Loucy (cell line): Measurements from ENCODE around the gene TCF7.

Source experiments
- H2AFZ ChIP-seq: fragments of 200-600 bp; sonication (generic); 2 replicates; pipeline ENCODE4 v1.6.0; 2016; ENCODE audit warnings: antibody characterized with exemption, mild to moderate bottlenecking, low read length, moderate library complexity
- H3F3A ChIP-seq: fragments of 200-600 bp; 2 replicates; pipeline ENCODE4 v1.6.0; 2016; ENCODE audit warnings: antibody characterized with exemption, low read depth, mild to moderate bottlenecking
- H3K27me3 ChIP-seq: fragments of 200-600 bp; sonication (generic); 2 replicates; pipeline ENCODE4 v1.6.1; 2014; ENCODE audit warnings: low read length, mild to moderate bottlenecking; ENCODE audit not compliant: insufficient read depth, poor library complexity, severe bottlenecking
- H3K36me3 ChIP-seq: fragments of 200-600 bp; sonication (generic); 2 replicates; pipeline ENCODE4 v1.6.1; 2016; ENCODE audit warnings: low read length; ENCODE audit not compliant: insufficient read depth
- H3K4me1 ChIP-seq: fragments of 200-600 bp; sonication (generic); 2 replicates; pipeline ENCODE4 v1.5.1; 2014; ENCODE audit warnings: low read length, mild to moderate bottlenecking; ENCODE audit not compliant: insufficient read depth, poor library complexity, severe bottlenecking
- H3K4me2 ChIP-seq: fragments of 200-600 bp; sonication (generic); 2 replicates; pipeline ENCODE4 v1.6.0; 2014; ENCODE audit warnings: antibody characterized with exemption, low read length, low read depth, mild to moderate bottlenecking; ENCODE audit not compliant: poor library complexity, severe bottlenecking
- H3K4me3 ChIP-seq: fragments of 200-600 bp; sonication (generic); 2 replicates; pipeline ENCODE4 v1.5.1; 2014; ENCODE audit warnings: low read length, mild to moderate bottlenecking, mixed read lengths; ENCODE audit not compliant: poor library complexity, severe bottlenecking
- H3K79me2 ChIP-seq: fragments of 200-600 bp; sonication (generic); 2 replicates; pipeline ENCODE4 v1.6.1; 2014; ENCODE audit warnings: low read length; ENCODE audit not compliant: insufficient read depth
- H3K9ac ChIP-seq: fragments of 200-600 bp; sonication (generic); 2 replicates; pipeline ENCODE4 v1.6.0; 2014; ENCODE audit warnings: mild to moderate bottlenecking, low read depth, low read length, moderate library complexity; ENCODE audit not compliant: poor library complexity, severe bottlenecking
- H3K9me2 ChIP-seq: fragments of 200-600 bp; sonication (generic); replicated peaks from 2 replicates; pipeline ENCODE4 v1.6.1; 2016; ENCODE audit warnings: low read depth, low read length, mixed read lengths
- H3K9me3 ChIP-seq: fragments of 200-600 bp; sonication (generic); 2 replicates; pipeline ENCODE4 v1.6.1; 2014; ENCODE audit warnings: mild to moderate bottlenecking, antibody characterized with exemption, low read length, low read depth; ENCODE audit not compliant: insufficient read depth
- H4K20me1 ChIP-seq: fragments of 200-600 bp; sonication (generic); 2 replicates; pipeline ENCODE4 v1.6.0; 2014; ENCODE audit warnings: antibody characterized with exemption, low read length, mild to moderate bottlenecking; ENCODE audit not compliant: insufficient read depth, poor library complexity, severe bottlenecking
- CTCF ChIP-seq: fragments of 200-600 bp; sonication (generic); conservative IDR thresholded peaks from 2 replicates; pipeline ENCODE4 v1.5.1; 2014; ENCODE audit warnings: mild to moderate bottlenecking, antibody characterized with exemption, low read length
- EZH2phosphoT487 ChIP-seq: fragments of 200-600 bp; IDR thresholded peaks from 2 replicates; pipeline ENCODE4 v1.6.1; 2018; ENCODE audit warnings: antibody characterized with exemption, mild to moderate bottlenecking, moderate library complexity, borderline replicate concordance

The TCF7 gene

DNA sequence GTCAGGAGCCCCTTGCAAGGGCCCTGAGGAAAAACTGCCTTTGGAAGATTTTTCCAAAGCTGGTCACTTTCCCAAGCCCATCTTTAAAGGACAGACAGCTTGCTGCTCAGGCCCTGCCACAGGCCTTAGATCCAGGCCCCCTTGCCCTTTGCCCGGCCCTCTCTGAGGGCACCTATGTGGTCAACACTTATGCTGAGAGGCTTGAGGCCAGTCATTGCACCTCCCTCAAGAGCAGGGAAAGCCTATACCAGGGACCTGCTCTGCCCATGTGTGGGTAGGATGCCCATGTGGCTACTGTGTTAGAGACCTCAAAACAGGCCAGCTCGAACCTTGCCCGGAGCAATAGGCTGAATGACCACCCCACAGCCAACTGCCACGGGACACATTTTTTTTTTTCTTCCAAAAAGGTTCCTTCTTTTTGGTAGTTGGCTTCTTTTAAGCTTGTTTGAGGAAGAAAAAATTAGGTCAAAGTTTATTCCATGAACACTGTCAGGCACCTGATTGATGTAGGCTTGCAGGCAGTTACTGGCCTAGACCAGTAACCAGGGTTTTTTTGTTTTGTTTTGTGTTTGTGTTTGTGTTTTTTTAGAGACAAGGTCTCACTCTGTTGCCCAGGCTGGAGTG, 3.8 kb downstream of the TCF7 start:
- no peak overlapping the region for H3K4me3 ChIP-seq
- H3K4me2 ChIP-seq: no peak overlapping the region
- no peak for TF ChIP-seq CTCF
- no peak for TF ChIP-seq EZH2phosphoT487
- no peaks in the 10 kb centered on the region for H3K79me2 ChIP-seq
- H3K9me3 ChIP-seq: no peaks in the 10 kb centered on the region
- H3K27me3 ChIP-seq: no peaks in the 10 kb centered on the region
- H3K9me2 ChIP-seq: no peaks in the 10 kb centered on the region
- no peak overlapping the region for H2AFZ ChIP-seq
- H3K36me3 ChIP-seq: no peaks in the 10 kb centered on the region
- H3F3A ChIP-seq: no peaks in the 10 kb centered on the region
- peaks cover 9% of the 10 kb centered on the region for H3K4me1 ChIP-seq
- H4K20me1 ChIP-seq: no peaks in the 10 kb centered on the region
- no peak overlapping the region for H3K9ac ChIP-seq

DNA sequence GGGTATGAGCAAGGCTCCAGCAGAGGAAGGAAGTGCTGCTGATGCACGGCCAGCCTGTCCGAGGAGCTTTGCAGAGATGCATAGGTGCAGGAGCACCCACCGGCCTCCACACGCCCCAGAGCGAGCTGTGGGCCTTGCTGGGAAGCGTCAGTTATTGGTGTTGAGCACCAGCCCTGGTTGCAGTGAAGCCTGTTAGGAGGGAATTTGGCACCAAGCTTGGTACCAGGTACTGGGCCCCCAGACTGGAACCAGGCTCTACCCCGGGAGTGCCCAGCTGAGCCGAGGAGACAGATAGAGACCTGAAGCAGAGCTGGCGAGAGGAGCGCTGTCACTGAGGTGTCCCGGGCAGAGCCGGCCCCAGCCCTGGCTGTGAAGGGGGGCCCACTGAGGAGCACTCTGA, 5.2 kb downstream of the TCF7 start:
- Histone ChIP-seq H3K79me2 (no peaks in the 10 kb centered on the region), H3K4me3 (no peak overlapping the region), H3K9ac (no peak overlapping the region), H3K9me3 (no peaks in the 10 kb centered on the region), H4K20me1 (no peaks in the 10 kb centered on the region), H2AFZ (no peak overlapping the region), H3K9me2 (no peaks in the 10 kb centered on the region), H3K4me1 (peaks cover 11% of the 10 kb centered on the region), H3K36me3 (no peaks in the 10 kb centered on the region), H3K27me3 (no peaks in the 10 kb centered on the region), H3K4me2 (no peak overlapping the region), H3F3A (no peaks in the 10 kb centered on the region)
- TF ChIP-seq CTCF (no peak), EZH2phosphoT487 (no peak)

- Histone ChIP-seq H3F3A (no peaks in the 10 kb centered on the region), H3K9me2 (no peaks in the 10 kb centered on the region), H3K36me3 (no peaks in the 10 kb centered on the region), H3K27me3 (no peaks in the 10 kb centered on the region), H3K4me2 (no peak overlapping the region), H3K4me1 (peaks cover 18% of the 10 kb centered on the region), H3K9me3 (no peaks in the 10 kb centered on the region), H3K9ac (no peak overlapping the region), H4K20me1 (no peaks in the 10 kb centered on the region), H2AFZ (no peak overlapping the region), H3K4me3 (no peak overlapping the region), H3K79me2 (no peaks in the 10 kb centered on the region)
- TF ChIP-seq EZH2phosphoT487 (no peak), CTCF (no peak)
Measured at GRCh38 chr5:134120386-134121138, 6.1 kb downstream of the TCF7 start.
